HG02970 (cell line): ENCODE measurements around the gene MRPL38.
"Not testable (repeated sequence)": the region's sequence is repeated elsewhere in the genome, so short reads cannot be mapped to it uniquely, and the experiment has no call there.

Experiments
- ATAC-seq: cut with Tn5 transposase; IDR thresholded peaks from one replicate; pipeline ENCODE4 v1.9.1; 2021; ENCODE audit warnings: mild to moderate bottlenecking, moderate library complexity, moderate number of reproducible peaks; ENCODE audit not compliant: unreplicated experiment, low FRiP score

The MRPL38 gene

DNA sequence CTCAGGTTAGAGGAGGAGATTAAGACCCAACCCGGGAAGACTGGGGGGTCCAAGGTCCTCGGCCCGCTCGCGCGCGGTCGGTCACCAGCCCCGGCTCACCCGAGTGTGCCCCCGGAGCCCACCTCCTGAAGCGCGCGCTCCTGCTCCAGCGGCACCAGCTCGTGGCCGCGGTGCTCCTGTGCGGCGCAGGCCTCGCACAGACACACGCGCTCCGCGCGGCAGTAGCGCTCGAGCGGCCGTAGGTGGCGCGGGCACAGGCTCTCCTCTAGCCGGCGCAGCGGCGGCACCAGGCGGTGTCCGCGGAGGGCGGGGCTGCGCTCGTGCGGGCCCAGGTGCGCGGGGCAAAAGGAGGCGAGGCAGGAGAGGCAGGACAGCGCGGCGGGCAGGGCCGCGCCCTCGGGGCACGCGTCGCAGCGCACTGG lies 26.9 kb downstream of the MRPL38 start:
- peak; percentile 44 for ATAC-seq

DNA sequence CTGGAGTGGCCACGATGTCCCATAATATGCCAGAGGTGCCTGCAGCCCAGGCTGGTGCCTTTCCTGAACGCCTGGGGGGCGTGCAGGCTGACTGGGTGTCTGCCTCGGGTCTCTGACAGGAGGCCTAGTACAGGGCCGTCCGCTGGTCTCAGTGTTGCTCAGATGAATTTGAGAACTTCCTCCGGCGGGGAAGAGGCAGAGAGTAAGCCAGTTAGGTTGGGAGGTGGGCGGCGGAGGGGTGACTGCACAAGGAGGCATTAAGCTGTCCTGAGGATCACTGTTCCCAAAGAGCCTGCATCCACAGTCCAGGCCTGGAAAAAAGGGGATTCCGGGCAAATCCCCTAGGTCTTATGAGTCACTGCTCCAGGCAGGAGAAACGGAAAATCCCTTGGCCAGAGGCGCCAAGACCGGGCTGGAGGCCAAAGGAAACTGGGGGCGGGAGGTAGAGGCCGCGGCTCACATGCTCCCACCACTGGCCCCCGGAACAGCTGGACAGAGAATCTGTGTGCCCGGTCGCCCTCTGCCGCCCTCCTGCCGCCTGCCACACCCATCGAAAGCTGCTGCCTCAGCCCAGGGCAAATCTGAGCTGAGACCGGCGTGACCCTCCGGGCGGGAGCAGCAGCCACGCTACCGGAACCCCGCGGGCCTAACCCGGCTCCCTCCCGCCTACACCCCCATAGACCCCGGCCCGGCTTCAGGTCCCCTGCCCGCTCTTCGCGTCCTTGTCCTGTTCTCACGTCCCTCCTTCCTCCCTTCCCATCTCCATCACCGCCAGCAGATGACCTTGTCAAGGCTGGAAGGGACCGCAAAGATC lies 27.5 kb downstream of the MRPL38 start:
- no peak for ATAC-seq

DNA sequence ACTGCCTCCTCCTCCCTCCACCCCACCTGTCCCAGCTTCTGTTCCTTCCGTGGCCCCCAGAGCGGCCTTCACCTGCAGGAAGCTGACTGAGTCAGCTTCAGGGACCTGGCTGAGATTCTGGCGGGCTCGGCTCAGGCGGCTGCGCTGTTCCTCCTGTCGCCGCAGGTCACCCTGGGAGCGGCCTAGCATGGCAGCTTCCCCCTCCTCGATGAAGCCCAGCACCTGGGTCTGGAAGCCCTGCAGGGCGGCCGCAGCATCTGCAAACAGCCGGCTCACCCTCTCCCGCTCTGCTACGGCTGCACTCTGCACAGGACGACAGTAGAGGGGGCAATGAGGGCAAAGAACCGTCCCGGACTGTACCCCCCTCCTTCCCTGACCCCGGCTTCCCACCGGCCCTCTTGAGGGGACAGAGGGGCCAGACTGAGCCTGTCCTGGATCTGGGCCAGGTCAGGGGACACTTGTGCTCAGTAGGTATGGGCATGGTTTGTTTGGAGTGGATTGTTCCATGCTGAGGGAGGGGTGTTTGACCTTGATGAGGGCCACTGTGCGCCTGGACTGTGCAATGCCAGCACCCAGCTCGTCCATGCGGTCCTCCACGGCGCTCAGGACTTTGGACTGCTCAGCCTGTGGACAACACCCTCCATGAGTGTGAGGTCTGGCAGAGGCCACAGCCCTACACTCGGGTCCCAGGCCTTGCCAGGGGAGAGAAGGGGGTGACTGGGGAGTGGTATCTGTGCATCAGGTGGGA lies 28.3 kb downstream of the MRPL38 start:
- ATAC-seq = peak; percentile 31

DNA sequence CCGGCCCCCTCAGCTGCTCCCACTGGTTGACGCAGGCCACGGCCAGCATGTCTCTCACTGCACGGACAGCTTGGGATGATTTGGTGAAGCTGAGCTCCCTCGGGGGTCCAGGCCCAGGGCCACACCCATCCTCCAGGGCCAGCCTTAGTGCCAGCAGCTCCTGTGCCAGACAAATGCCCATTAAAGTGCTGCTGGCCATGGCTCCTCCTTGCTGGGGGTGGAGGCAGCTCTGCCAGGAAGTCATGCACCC lies 28.8 kb downstream of the MRPL38 start:
- ATAC-seq = no peak

DNA sequence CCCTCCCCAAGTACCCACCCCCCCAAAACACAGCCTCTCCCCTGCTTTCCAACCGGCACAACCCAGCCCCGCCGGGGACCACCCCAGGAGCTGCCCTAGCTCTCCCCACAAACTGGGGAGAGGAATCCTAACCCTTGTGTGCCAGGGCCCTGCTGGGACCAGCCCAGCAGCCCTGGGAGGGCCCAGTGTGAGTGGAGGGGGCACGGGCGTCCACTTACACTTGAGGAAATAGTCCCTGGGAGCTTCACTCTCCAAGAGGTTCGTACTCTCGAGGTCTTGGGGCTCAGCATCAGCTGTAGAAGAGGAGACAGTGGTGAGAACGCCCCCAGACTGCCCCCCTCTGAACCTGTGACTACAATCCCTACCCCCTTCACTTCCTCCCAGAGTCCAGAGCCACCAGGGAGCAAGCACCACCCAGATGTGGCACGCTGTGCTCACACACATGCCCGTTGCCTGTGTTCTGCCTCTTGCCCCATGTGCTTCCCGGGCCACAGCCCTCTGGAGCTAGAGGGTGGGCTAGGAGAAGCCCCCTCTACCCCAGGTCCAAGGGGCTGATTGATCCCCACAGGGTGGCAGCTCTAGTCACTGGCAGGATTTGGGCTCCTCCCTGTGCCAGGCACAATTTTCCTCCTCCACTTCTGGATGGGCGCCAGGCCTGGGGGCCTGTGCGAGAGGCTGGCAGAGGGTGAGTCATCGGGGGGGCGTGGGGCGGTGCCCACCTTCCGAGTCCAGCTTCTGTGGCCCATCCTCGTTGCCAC lies 29.3 kb downstream of the MRPL38 start:
- no peak for ATAC-seq

DNA sequence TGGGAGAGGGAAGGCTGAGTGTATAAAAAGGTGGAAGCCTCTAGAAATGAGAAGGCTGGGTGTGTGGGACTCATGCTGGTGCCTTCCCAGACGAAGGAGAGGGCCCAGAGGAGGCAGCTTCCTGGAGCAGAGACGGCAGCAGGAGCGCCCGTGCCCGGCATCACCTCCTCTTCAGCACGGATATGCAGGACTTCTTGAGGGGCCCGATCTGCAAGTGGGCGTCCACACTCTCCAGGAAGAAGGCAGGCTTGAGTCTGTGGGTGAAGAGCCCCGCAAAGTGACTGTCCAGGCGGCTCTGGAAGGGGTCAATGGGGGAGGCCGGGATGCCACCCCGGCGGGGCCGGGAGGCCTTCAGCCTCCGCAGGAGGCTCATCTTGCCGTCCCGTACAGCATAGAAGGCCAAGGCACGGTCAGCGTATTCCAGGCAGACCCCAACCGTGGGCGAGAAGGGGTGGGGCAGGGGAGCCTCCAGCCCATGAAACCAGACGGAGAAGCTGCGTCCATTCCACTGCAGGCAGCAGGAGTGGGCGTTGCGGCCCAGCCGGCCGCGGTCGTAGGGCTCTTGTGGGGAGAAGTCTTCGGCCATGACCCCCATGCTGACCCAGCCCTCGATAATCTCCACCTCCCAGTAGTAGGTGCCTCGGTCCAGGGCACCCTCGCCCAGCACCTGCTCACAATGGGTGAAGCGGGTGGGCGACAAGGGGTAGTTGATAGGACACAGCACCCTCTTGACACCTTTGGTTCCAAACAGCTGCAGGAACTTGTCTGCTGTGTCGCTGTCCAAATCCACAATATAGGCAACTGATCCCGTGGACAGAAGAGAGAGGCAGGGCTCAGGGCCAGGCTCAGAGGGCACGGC lies 30.1 kb downstream of the MRPL38 start:
- ATAC-seq = no peak

DNA sequence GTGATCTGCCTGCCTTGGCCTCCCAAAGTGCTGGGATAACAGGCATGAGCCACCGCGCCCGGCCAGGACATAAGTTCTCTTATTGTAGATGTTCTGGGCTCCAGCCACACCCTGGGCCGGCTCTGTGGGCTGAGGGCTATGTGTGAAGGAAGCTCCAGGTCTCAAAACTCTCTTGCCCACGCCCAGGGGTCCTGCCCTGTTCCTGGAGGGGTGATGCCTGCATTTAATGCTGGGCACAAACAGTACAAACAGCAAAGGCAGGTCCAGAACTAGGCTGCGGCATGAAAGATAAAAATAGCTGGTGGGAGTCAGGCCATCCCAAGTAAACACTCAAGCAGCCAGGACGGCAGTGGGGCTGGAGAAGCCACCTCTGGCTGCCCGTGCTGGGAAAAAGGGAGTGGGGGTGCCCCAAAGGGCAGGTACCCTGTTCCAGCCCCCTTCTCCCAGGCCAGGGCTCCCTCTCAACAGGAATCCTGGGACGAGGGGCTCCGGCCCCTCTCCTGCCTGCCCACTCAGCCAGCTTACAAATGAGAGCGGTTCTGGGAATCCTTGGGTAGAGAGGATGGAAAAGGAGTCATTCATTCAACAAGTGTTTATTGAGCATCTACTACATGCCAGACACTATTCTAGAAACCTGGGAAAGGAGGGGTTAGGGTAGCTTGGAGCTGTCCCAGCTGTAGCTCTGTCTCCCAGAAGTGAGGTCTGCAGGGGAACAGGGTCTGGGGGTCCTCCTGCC lies 30.9 kb downstream of the MRPL38 start:
- ATAC-seq = no peak

DNA sequence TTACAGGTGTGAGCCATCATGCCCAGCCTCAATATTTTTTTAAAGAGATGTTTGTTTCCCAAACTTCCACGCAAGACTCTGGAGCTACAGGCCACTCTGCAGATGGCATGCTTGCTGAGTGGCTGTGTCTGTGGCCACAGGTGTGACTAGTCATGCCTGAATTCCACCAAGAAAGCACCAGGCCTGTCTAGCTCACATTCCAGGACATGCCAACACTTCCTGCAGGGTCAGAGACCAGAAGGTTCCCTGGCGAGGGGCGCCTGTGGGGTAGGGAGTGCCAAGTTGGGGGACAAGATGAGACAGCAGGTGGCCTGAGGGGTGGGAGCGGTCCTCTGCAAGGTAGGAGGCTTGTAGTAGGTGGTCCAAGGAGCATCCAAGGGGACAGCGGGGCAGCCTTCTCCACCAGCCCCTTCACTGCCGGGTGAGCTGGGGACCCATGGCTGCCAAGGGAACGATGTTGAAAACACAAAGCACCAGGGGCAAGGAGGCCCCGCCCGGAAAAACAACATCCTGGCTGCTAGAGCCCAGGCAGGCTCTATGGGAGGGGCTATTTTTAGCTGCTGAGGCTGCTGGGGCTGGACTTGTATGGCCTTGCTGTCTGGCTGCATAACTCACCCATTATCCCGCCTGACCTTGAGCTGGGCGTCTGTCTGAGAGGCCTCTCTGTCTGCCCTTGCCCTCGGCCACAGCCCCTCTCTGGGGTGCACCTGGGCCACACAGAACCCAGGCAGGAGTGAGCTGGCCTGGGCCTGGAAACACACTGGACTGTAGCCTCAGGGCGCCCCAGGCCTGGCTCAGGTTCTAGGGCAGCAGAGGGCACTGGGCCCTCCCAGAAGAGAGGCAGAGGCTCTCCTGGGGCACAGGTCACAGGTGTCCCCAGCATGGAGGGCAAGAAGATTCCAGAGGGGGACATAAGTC lies 32.0 kb downstream of the MRPL38 start:
- no peak for ATAC-seq

DNA sequence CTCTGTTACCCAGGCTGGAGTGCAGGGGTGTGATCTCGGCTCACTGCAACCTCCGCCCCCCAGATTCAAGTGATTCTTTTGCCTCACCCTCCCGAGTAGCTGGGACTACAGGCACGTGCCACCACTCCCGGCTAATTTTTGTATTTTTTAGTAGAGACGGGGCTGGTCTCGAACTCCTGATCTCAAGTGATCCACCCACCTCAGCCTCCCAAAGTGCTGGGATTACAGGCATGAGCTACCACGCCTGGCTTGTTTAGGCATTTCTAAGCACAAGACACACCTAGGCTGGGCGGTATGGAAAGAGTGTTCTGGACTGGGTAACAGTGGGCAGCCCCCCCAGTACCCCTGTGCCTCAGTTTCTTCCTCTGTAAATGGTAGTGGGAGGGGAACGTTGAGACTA lies 34.5 kb downstream of the MRPL38 start:
- not testable (repeated sequence) for ATAC-seq

DNA sequence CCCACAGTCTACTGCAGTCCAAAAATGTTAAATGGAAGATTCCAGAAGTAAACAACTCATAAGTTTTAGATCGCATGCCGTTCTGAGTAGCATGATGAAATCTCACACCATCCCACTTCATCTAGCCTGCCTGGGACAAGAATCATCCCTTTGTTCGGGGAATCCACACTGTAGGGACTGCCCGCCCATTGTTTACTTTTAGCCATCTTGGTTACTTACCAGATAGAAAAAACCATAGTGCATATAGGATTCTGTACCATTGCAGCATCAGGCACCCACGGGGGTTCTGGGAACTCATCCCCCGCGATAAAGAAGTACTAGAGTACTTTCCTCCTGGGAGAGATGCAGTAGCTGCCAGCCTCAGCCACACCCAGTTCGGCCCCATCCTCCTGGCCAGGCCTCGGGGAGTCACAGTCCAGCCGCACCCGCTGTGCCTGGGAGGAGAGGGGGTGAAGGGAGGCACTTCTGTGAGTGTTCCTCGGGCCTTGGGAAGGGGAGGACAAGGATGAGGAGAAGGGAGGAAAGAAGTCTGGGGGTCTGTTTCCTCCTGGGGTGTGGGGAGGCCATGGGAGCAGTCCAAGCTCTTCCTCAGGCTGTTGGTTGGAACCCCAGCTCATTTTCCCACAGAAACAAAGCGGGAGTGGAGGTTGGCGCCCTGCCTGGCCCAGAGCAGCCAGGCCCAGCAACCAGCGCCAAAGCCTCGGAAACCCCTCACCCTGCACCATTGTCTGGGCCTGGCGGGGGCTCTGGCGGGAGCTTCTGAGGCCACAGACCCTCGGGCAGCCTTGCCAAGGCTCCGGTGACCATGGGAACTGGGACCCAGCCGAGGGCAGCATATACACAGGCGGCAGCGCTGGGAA lies 35.2 kb downstream of the MRPL38 start:
- ATAC-seq = no peak

DNA sequence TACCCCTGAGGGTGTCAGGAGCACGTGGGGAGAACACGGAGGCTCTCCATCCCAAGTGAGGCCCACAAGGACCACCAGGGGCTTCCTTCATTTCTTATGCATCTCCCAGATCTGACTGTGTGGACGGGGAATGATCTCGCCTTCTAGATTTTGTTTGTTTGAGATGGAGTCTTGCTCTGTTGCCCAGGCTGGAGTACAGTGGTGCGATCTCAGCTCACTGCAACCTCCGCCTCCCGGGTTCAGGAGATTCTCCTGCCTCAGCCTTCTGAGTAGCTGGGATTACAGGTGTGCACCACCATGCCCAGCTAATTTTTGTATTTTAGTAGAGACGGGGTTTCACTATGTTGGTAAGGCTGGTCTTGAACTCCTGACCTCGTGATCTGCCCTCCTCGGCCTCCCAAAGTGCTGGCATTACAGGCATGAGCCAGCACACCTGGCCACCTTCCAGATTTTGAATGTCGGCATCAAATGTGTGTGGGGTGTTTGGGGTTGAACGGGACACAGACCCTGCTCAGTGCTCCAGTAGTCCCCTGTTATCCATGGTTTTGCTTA lies 35.9 kb downstream of the MRPL38 start:
- not testable (repeated sequence) for ATAC-seq

DNA sequence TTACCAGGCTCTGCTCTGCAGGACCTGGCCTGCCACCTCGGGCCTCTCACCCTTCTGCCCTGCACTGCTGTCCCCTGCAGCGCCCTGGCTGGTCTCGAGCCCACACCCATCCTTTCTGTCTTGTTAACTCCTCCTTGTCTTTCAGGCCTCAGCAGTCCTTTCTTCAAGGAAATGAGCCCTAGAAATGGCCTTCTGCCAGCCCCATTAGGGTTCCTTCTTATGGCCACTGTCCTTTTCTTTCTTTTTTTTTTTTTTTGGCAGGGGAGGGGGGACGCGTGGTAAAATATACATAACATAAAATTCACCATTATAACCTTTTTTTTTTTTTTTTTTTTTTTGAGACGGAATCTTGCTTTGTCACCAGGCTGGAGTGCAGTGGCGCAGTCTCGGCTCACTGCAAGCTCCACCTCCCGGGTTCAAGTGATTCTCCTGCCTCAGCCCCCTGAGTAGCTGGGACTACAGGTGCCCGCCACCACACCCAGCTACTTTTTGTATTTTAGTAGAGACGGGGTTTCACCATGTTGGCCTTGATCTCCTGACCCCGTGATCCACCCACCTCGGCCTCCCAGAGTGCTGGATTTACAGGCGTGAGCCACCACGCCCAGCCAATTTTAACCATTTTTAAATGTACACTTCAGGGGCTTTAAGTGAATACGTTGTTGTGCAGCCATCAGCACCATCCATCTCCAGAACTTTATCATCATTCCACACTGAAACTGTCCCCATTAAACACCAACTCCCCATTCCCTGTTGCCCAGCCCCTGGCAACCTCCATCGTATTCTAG lies 39.1 kb downstream of the MRPL38 start:
- not testable (repeated sequence) for ATAC-seq

DNA sequence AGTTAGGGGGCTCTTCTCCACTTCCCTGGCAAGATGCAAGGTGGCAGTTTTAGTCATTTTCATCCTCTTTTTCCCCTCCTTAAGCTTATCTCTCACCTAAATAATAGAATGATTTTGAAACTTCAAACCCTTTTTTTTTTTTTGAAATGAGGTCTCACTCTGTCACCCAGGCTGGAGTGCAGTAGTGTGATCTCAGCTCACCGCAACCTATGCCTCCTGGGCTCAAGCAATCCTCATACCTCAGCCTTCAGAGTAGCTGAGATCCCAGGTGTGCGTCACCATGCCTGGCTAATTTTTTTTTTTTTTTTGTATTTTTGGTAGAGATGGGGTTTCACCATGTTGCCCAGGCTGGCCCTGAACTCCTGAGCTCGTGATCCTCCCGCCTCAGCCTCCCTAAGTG lies 39.8 kb downstream of the MRPL38 start:
- ATAC-seq = not testable (repeated sequence)

DNA sequence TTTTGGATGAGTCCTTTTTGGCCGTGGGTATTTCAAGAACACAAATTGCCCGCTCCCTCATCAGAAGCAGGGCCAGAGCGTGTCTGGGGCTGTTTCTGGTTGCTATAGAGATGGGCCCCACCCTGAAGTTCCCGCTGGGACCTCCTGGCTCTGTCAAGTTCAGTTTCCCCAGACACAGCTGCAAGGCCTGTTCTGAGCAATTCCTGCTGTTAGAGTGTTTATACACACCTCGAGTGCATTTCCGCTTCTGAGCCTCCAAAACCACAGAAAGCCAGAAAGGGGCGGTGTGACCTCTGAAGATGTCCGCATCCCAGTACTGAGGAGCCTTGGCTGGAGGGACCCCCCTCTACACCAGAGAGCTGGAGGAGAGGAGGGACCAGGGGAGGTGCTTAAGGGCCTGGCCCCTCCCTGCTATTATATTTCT lies 40.2 kb downstream of the MRPL38 start:
- ATAC-seq = peak; percentile 73

DNA sequence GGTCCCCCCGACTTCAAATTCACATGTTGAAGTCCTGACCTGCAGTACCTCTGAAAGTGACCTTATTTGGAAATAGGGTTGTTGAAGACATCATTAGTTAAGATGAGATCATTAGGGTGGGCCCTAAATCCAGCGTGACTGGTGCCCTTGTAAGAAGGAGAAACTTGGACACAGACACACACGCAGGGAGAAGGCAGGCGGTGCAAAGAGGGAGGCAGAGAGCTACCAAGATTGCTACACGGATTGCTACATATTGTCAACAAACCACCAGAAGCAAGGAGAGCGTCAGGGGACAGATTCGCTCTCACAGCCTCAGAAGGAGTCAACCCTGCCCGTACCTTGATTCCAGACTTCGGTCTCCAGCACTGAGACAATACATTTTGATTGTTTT lies 42.8 kb downstream of the MRPL38 start:
- no peak for ATAC-seq

DNA sequence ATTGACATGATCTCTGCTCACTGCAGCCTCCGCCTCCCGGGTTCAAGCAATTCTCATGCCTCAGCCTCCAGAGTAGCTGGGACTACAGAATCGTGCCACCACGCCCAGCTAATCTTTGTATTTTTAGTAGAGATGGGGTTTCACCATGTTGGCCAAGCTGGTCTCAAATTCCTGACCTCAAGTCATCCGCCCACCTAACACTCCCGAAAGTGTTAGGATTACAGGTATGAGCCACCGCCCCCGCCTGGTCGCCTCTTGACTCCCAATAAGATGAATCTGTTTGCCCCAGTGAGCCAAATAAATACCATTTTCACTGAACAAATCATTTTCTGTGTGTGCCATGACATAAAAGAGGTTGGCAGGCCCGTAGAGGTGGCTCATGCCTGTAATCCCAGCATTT lies 45.3 kb downstream of the MRPL38 start:
- not testable (repeated sequence) for ATAC-seq
